GM18858 (cell line): ENCODE data around the gene CDH4.

Experiments used
- ATAC-seq: cut with Tn5 transposase; IDR thresholded peaks from one replicate; pipeline ENCODE4 v1.9.1; 2021; ENCODE audit not compliant: unreplicated experiment

The CDH4 gene

DNA sequence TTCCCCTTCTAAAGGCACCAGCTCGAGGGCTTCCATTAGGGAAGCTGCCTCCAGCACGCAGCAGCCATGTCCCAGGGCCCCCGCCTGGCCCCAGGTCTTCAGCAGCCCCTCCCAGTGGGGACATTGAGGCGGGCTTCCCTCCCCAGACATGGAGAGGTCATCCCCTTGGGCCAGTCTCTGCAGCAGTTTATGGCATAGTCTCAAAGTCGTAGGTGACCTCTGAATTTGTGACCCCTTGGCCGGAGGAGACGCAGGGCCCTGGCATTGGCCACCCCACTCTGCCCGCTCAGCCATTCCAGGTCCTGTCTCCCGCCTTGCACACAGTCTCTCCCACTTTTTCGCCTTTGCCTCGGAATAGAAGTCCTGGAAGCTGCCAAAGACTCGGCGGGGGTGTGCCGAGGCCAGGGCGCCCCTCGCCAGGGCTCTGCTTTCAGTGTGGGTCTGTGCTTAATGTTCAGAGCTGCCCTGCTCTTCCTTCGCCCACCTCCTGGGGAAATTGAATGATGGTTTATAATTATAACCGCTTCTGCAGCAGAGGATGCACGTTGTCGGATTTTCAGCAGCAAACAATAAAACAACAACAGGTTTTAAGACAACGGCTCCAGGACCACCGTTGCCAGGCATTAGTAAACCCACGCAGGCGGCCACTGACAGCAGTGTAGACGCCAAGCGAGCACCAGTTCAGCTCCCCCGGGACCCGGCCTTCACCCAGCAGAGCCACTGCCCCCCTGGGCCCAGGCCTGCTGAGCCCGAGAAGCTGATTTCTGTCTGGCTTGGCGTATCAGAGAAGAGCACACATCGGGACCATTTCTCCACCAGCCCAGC lies 626.6 kb downstream of the CDH4 start:
- ATAC-seq = no peak

DNA sequence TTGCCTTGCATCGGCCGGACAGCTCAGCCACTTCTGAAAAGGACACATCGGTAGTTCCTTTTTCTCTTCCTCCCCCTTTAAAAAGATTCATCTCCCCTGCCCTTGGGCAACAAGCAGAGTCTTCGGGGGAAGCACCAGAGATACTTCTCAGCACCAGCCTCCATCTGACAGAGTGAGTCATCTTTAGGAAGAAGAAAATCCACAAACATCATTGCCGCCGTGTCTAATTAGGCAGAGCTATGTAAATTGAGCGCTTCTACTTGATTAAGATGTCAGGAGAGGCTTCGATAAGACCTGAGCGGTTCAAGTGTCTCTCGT lies 627.2 kb downstream of the CDH4 start:
- ATAC-seq = no peak

DNA sequence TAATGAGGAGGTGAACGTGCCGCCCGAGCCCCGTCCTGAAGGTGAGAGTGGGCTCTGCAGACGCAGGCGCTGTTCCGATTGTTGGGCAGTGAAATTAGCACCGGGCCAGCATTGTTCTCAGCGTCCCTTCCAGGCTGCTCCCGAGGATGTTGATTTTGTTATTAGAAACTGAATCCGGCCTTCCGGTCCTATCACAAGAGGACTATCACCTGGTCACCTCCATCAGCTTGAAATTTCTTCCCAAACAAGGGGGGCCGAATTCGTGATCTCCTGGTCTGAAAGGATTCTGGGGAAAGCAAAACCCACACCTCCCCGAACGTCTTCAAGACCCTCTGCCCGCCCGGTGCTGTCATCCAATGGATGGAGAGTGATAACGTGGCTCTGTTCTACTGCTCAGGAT lies 627.6 kb downstream of the CDH4 start:
- ATAC-seq = no peak

DNA sequence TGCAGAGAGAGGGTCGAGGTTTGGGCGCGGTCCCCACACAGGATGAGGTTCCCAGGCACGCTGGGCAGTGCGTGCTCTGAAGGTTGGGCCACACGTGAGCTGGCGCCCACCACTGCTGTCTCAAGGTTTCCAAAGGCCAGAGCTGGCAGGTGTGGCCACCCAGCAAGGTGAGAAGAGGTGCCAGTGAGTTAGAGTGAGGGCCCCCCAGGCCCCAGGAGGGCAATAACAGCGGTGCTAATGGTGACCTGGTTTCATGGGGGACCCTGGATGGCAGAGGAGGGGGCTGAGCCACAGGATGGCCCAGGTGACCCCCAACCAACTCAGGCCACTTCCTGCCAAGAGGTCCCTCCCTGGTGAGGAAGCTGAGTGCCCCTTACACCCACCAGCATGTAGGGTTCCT lies 628.6 kb downstream of the CDH4 start:
- no peak for ATAC-seq

DNA sequence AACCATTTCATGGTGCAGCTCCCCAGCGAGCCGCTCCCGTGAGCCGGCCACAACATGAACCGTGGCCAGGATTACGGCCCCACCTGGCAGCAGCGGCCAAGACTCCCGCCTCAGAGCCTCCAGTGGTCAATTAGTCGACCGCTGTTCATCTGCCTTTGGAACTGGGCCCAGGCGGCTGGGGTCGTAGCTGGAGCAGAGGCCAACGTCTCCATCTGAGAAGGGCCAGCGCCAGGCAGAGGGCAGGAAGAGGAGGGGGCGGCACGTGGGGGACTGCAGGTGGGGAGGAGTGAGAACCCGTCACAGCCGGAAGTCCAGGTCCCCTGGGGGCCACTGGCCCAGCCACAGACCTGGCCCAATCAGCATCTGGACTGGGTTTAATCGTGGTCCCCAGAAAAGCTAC lies 629.4 kb downstream of the CDH4 start:
- no peak for ATAC-seq

DNA sequence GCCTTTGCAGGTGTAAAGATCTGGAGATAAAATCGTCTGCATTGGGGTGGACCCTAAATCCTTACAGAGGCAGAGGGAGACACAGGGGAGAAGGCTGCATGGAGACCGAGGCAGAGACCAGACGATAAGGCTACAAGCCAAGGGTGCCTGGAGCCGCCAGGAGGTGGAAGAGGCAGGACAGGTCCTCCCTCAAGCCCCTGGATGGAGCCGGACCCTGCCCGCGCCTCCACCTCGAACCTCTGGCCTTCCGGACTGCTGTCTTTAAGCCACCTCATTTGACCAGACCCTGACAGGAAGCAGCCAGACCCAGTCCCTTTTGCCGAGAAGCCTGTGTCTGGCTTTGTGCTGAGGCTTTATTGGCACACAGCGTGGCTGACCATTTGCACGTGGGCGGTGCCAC lies 629.8 kb downstream of the CDH4 start:
- no peak for ATAC-seq

DNA sequence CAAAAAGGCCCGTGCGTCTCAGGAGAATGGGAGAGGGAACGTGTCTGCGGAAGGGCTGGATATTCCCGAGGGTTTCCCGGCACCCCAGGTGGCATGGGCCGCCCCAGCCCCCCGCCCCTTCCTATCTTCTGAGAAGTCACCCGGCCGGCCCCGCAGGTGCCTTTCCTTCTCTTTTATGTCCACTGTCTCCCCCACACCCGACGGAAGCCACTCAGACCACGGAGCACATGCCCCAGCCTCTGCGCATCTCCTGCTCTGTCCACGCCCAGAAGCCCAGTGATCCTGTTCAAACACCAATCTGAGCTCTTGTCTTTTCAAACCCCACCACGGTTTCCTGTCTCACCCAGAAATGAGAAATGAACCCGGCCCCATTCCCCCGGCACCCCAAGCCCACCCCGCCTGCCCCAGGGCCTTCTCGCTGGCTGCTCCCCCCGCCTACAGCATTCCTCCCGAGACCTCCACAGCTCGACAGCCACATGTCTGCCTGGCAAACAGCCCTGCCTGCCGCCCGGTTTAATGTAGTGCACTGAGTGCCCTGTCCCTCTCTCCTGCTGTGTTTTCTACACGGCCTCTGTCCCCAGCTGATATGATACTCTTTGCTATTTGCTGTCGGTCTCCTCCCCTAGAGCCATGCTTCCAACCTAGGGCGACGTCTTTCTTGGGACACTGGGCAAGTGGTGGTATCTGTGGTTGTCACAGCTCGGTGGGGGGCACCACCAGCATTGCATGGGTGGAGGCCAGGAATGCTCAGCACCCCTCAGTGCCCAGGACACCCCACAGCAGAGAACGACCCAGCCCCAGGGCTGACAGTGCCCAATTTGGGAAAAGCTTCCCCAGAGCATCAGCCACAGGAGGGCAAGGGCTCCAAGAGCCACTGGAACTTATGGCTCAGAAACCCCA lies 630.9 kb downstream of the CDH4 start:
- no peak for ATAC-seq

- no peak for ATAC-seq
Measured at GRCh38 chr20:61883857-61884393, 631.9 kb downstream of the CDH4 start.

- no peak for ATAC-seq
Measured at GRCh38 chr20:61884571-61885389, 632.7 kb downstream of the CDH4 start.

DNA sequence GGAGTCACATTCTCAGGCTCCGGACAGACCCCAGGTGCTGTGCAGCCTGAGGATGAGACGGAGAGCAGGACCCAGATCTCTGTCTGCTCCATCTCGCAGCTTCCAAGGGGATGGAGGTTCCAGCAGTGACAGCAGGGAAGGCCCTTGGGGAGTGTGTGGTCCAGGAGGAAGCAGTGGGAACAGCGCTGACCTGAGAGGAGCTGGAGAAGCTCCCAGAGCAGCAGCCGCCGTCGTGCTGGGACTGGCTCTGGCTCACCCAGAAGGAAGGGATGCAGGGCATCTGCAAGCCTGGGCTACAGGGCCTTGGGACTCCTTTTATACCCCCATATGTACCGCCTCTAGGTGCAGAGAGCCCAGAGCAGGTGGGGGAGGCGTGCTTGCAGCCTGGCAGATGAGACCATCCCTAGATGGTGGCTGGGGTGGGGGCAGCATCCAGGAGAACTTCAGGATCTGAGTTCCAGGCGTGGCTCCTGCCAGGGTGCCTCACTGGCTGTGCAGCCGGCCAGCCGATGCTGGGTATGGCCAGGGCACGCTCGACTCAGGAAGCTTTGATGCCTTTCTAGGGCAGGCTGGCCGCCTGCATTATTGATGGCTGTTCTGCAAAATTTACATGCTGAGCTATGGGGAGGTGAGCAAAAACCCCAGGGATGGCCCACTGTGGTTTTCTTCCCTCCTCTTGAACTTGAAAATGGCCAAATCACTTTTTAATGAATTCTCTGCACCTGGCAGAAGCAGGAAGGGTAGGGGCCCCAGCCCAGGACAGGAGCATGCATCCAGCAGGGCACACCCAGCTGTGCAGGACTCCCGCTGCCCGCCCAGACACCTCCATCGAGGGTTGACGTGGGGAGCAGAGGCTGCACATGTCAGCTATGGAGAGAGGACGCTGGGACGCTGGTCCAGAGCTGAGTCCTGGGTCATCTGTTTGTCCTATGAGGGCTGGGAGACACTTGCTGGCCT lies 634.0 kb downstream of the CDH4 start:
- no peak for ATAC-seq

GRCh38 chr20:61886721-61887595 lies 634.9 kb downstream of the CDH4 start:
- no peak for ATAC-seq

DNA sequence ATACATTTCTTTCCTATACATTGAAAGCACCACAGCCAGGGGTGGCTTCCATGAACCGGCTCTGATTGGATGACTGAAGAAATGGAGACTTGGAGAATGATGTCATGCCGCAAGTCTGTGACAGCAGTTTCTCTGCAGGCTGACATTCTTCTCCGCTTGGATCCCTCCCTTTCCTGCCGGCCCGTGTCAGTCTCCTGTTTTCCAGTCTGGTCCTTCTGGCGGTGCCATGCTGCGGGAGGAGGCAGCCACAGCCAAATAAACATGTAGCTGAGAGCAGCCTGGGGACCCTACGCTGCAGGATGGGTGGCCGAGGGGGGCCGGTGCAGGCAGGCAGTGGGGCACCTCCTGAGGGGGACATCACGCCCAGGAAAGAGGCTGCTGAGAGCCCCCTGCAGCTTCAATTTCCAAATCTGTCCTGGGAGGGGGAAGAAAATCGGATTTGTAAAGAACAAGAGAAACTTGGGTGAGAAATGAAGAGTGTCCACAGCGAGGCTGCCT lies 635.6 kb downstream of the CDH4 start:
- no peak for ATAC-seq

DNA sequence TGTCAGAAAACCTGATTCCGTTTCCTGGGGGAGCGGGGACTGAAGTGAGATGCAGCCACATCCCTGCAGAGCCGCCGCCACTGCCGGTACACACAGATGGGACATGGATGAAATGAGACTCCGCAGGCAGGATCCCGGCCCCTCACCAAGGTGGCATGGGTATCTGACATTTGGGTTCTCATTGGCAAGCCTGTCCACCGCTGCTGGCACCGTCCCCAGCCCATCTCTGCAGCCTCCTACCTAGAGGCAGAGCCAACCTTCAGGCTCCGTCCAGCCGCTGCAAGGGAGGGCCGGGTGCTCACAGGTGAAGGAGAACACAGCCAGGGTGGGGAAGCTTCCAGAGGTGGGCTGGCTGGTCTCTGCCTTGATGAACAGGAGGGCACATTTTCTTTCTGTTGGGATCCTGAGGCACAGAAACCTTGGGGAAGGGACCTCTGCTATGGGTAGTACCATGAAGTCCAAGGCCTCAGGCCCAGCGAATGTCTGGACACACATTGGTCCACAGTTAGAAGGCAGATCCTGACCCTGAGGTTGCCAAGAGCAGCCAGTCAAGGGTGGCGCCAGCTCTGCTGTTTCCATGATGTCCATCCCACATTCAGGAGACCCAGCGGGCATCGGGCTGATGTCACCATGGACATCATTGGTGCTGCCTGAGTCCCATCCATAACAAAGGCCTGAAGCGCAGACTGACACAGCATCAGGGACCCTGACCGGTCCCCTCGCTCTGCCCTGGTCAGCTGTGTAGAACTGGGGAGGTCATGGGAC lies 636.2 kb downstream of the CDH4 start:
- no peak for ATAC-seq

- no peak for ATAC-seq
Measured at GRCh38 chr20:61889659-61890058, 637.6 kb downstream of the CDH4 start.

- no peak for ATAC-seq
Measured at GRCh38 chr20:61890210-61890609, 638.1 kb downstream of the CDH4 start.

GRCh38 chr20:61891476-61891875 lies 639.4 kb downstream of the CDH4 start:
- ATAC-seq = no peak

DNA sequence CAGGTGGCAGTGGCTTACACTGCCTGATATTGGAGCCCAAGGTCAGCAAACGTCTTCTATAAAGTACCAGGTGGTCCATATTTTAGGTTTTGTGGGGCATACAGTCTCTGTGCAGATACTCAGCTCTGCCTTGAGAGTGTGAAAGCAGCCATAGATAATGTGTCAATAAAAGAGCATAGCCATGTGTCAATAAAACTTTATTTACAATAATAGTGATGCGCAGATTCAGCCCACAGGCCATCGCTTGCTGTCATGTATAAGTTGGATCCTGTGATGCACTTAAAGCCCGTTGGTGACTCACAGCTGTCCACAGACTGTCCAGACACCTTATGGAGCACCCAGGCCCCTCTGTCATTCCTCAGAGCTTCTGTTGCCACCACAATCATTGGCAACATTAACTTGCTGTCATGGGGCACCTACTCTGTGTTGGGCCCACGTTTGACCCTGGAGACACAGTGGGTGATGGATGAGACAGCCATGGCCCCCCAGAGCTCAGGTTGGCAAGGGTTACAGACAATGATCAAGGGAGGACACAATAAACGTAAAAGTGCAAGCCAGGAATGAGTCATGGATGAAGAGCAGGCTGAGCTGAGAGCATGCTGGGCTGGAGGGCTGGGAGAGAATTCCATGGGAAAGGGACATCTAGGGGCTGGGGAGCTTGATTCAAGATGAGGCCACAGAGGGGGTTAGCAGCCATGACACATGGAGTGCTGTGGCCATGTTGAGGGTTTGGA lies 640.0 kb downstream of the CDH4 start:
- ATAC-seq = no peak
